ENCODE data around the gene NHEJ1. TPM values are rescaled to one million over a fixed set of nuclear protein-coding genes. Genes with fewer than 3 reads are reported as not detected.
A peak's percentile ranks its signal among the peaks of the same experiment; 100 is the strongest.

The NHEJ1 gene
- total RNA-seq, 1 donor from 2014 or later = 17.7 TPM

GRCh38 chr2:219041252-219041651, 119.4 kb downstream of the NHEJ1 start, which contains the start of gene CFAP65:
CFAP65 (minus strand) TSS chr2:219041516; CDS start chr2:219039048, 2,468 bp downstream.
- Mint-ChIP-seq H3K4me1 (ENCODE audit: low read depth) (peaks cover 3% of the 10 kb centered on the region), H3K27ac (no peak within 1 kb of the TSS), H3K36me3 (ENCODE audit: insufficient read depth) (no peaks in the 10 kb centered on the region), H3K9me3 (ENCODE audit: low read depth) (no peaks in the 10 kb centered on the region), H3K27me3 (peaks cover 69% of the 10 kb centered on the region), H3K4me3 (ENCODE audit: low read depth) (peak within 1 kb of the TSS; percentile 72)
- no peak for TF ChIP-seq CTCF (IDR thresholded peaks at IDR 0.05; ENCODE audit: unreplicated experiment)
- DNase-seq (ENCODE audit: low spot score, unreplicated experiment) = no peak

GRCh38 chr2:219038600-219038999, 122.0 kb downstream of the NHEJ1 start:
- Mint-ChIP-seq H3K9me3 (ENCODE audit: low read depth) (no peaks in the 10 kb centered on the region), H3K36me3 (ENCODE audit: insufficient read depth) (no peaks in the 10 kb centered on the region), H3K27me3 (peaks cover 75% of the 10 kb centered on the region), H3K27ac (no peak overlapping the region), H3K4me3 (ENCODE audit: low read depth) (no peak overlapping the region), H3K4me1 (ENCODE audit: low read depth) (peaks cover 3% of the 10 kb centered on the region)
- no peak for TF ChIP-seq CTCF (IDR thresholded peaks at IDR 0.05; ENCODE audit: unreplicated experiment)
- no peak for DNase-seq (ENCODE audit: low spot score, unreplicated experiment)

- no peak for TF ChIP-seq CTCF (IDR thresholded peaks at IDR 0.05; ENCODE audit: unreplicated experiment)
- no peak overlapping the region for H3K4me3 Mint-ChIP-seq (ENCODE audit: low read depth)
- H3K4me1 Mint-ChIP-seq (ENCODE audit: low read depth) = peaks cover 3% of the 10 kb centered on the region
- DNase-seq (ENCODE audit: low spot score, unreplicated experiment) = no peak
- peaks cover 75% of the 10 kb centered on the region for H3K27me3 Mint-ChIP-seq
- H3K27ac Mint-ChIP-seq = no peak overlapping the region
- H3K9me3 Mint-ChIP-seq (ENCODE audit: low read depth) = no peaks in the 10 kb centered on the region
- no peaks in the 10 kb centered on the region for H3K36me3 Mint-ChIP-seq (ENCODE audit: insufficient read depth)
These were observed 122.7 kb downstream of the NHEJ1 start for GRCh38 chr2:219037783-219038499.

GRCh38 chr2:219035942-219036341, 124.7 kb downstream of the NHEJ1 start:
- no peak for DNase-seq (ENCODE audit: low spot score, unreplicated experiment)
- Mint-ChIP-seq H3K27ac (no peak overlapping the region), H3K36me3 (ENCODE audit: insufficient read depth) (no peaks in the 10 kb centered on the region), H3K4me1 (ENCODE audit: low read depth) (no peaks in the 10 kb centered on the region), H3K4me3 (ENCODE audit: low read depth) (no peak overlapping the region), H3K9me3 (ENCODE audit: low read depth) (no peaks in the 10 kb centered on the region), H3K27me3 (peaks cover 62% of the 10 kb centered on the region)
- TF ChIP-seq CTCF (IDR thresholded peaks at IDR 0.05; ENCODE audit: unreplicated experiment) = no peak

GRCh38 chr2:219034823-219035222, 125.8 kb downstream of the NHEJ1 start:
- no peaks in the 10 kb centered on the region for H3K4me1 Mint-ChIP-seq (ENCODE audit: low read depth)
- no peak overlapping the region for H3K4me3 Mint-ChIP-seq (ENCODE audit: low read depth)
- H3K9me3 Mint-ChIP-seq (ENCODE audit: low read depth) = no peaks in the 10 kb centered on the region
- no peaks in the 10 kb centered on the region for H3K36me3 Mint-ChIP-seq (ENCODE audit: insufficient read depth)
- no peak overlapping the region for H3K27ac Mint-ChIP-seq
- DNase-seq (ENCODE audit: low spot score, unreplicated experiment) = no peak
- peaks cover 53% of the 10 kb centered on the region for H3K27me3 Mint-ChIP-seq
- TF ChIP-seq CTCF (IDR thresholded peaks at IDR 0.05; ENCODE audit: unreplicated experiment) = no peak

All from progenitor cell of endocrine pancreas (in vitro differentiated cells).